Heart left ventricle (tissue), 16 donors: Measurements from ENCODE around the gene SYTL2. TPM values are rescaled to one million over a fixed set of nuclear protein-coding genes. Genes with fewer than 3 reads are reported as not detected.

Source experiments
- ATAC-seq, 4 donors: fragments of 200-7000 bp; cut with Tn5 transposase; one replicate each; pipeline ENCODE4 v1.9.1; 2020 to 2022; ENCODE audit warnings: moderate library complexity in 4 of 4, mild to moderate bottlenecking in 3 of 4, moderate number of reproducible peaks in 1 of 4
- DNase-seq, 5 donors: peaks; one replicate each; pipeline ENCODE4 v3.0.0-alpha.2; 2020
- H3K27ac ChIP-seq, 12 donors: fragments of 200-600 bp; sonication (generic) in 4 of 12; one replicate each; pipeline versions ENCODE4 v1.5.0 to v1.8.0; 2016 to 2022; ENCODE audit warnings: mild to moderate bottlenecking in 2 of 12
- H3K27me3 ChIP-seq, 9 donors: fragments of 200-600 bp; sonication (generic) in 2 of 9; one replicate each; pipeline versions ENCODE4 v1.5.1 to v1.8.0; 2016 to 2022; ENCODE audit warnings: mild to moderate bottlenecking in 3 of 9
- H3K36me3 ChIP-seq, 9 donors: fragments of 200-600 bp; sonication (generic) in 2 of 9; one replicate each; pipeline versions ENCODE4 v1.5.0 to v1.8.0; 2018 to 2022; ENCODE audit warnings: mild to moderate bottlenecking in 2 of 9
- H3K4me1 ChIP-seq, 12 donors: fragments of 200-600 bp; sonication (generic) in 4 of 12; one replicate each; pipeline versions ENCODE4 v1.5.0 to v1.8.0; 2016 to 2022; ENCODE audit warnings: mild to moderate bottlenecking in 3 of 12
- H3K4me3 ChIP-seq, 12 donors: fragments of 200-600 bp; sonication (generic) in 4 of 12; one replicate each; pipeline versions ENCODE4 v1.5.0 to v1.8.0; 2017 to 2022; ENCODE audit warnings: mild to moderate bottlenecking in 9 of 12, moderate library complexity in 4 of 12
- H3K9me3 ChIP-seq, 12 donors: fragments of 200-600 bp; sonication (generic) in 4 of 12; one replicate each; pipeline versions ENCODE4 v1.5.0 to v1.8.0; 2016 to 2022; ENCODE audit warnings: mild to moderate bottlenecking in 1 of 12
- CTCF ChIP-seq, 12 donors: fragments of 200-600 bp; sonication (generic) in 4 of 12; IDR thresholded peaks; one replicate each; pipeline versions ENCODE4 v1.5.0 to v1.8.0; 2018 to 2022; ENCODE audit warnings: antibody characterized with exemption in 12 of 12, mild to moderate bottlenecking in 5 of 12
- POLR2A ChIP-seq, 2 donors: fragments of 450-650 bp; IDR thresholded peaks; one replicate each; pipeline ENCODE4 v1.6.1; 2017; ENCODE audit warnings: antibody characterized with exemption in 2 of 2, mild to moderate bottlenecking in 2 of 2, moderate library complexity in 2 of 2
- WGBS, 4 donors: extraction: QIAGEN DNeasy Blood & Tissue Kit in 2 of 4; methylation state at CpG; one replicate each; pipeline versions ENCODE4 v1.1.5 to v1.1.7; 2013 to 2018; 5-methylcytosine and 5-hydroxymethylcytosine counted together
- intact Hi-C, 10 donors: fragments of 100-400 bp; cut with DNase I; formaldehyde crosslinking; loops; one replicate each; pipeline versions ENCODE4 v1.11.1 to v1.14.2; 2022
- polyA plus RNA-seq, 2 donors: library from polyadenylated mRNA; stranded (reverse); fragments of 200-250 nt; gene quantifications; one replicate each; pipeline ENCODE4 v1.2.3, GENCODE V29; 2013
- total RNA-seq, 9 donors: library from RNA; depleted of rRNA in 2 of 9; stranded (reverse); fragments of >200 nt in 2 of 9; fragmentation: NEBNext Ultra II Directional in 3 of 9; extraction: Animal tissue kit (Norgen Biotek cat#: 25700) in 3 of 9; gene quantifications; one replicate each; pipeline versions ENCODE4 v1.1.0 to v1.2.4, GENCODE V29; 2016 to 2023
- donor health status: ischemic (EF 13 %, LVEDD 7.1; RV severe dilation, severe dysfunction).
- donor health status: healthy with polysubstance abuse.
- donor health status: DM: no; HTN: yes; CAD: no.
- donor health status: DM: no; HTN: no; CAD: no.
- donor health status: ischemic (EF 25% LVEDD 6.9; RV normal size, moderate dysfunction).
- donor health status: ischemic (EF 25% LVEDD 5.7; RV mildly dilated, moderate dysfunction).
- donor health status: healthy.
- donor health status: DM: yes; HTN: yes; CAD: no.
- donor health status: ischemic (EF 35%, LVEDD 5.7; RV mildly dilated, moderate dysfunction).
- donor health status: nonischemic (EF 11% LVEDD 7.7; RV severe dilation, severe dysfunction).
- donor health status: DM: yes; HTN: yes; CAD: no.
- donor health status: PGD.
- donor health status: ischemic (EF 29% LVEDD 5.4; RV normal size, mild dysfunction).
- donor health status: nonischemic (EF 23%, LVEDD 6.1; RV moderate dilation, normal function).

Gene SYTL2
- total and polyA plus RNA-seq, 11 donors = 2.2 to 9.5 (median 4.9) TPM

- Histone ChIP-seq H3K4me3 (no peak overlapping the region), H3K4me1 (peaks cover 0 to 3% (median 0%) of the 10 kb centered on the region in 12 donors), H3K27me3 (no peaks in the 10 kb centered on the region), H3K36me3 (no peaks in the 10 kb centered on the region), H3K27ac (no peak overlapping the region), H3K9me3 (peaks cover 0 to 9% (median 0%) of the 10 kb centered on the region in 12 donors)
- no peak for TF ChIP-seq POLR2A (IDR thresholded peaks at IDR 0.05)
- no peak for TF ChIP-seq CTCF (IDR thresholded peaks at IDR 0.05)
- WGBS, 4 donors = 90 to 97% (median 93%) methylated on average over 2 of the region's 2 CpGs
- intact Hi-C loops = no loop called here
- no peak for DNase-seq
- no peak for ATAC-seq
Measured at GRCh38 chr11:85767246-85767945, 43.5 kb downstream of the SYTL2 start.

GRCh38 chr11:85766721-85767161 lies 44.2 kb downstream of the SYTL2 start:
- Histone ChIP-seq H3K4me3 (no peak overlapping the region), H3K4me1 (no peaks in the 10 kb centered on the region), H3K9me3 (peaks cover 0 to 9% (median 0%) of the 10 kb centered on the region in 12 donors), H3K27me3 (no peaks in the 10 kb centered on the region), H3K36me3 (no peaks in the 10 kb centered on the region), H3K27ac (no peak overlapping the region)
- no peak for TF ChIP-seq CTCF (IDR thresholded peaks at IDR 0.05)
- TF ChIP-seq POLR2A (IDR thresholded peaks at IDR 0.05) = no peak
- no peak for ATAC-seq
- intact Hi-C loops = no loop called here
- DNase-seq = no peak
- WGBS, 4 donors = 75 to 88% (median 85%) methylated on average over 2 of the region's 2 CpGs

- no peak for ATAC-seq
Measured at GRCh38 chr11:85764796-85765195, 46.1 kb downstream of the SYTL2 start.

GRCh38 chr11:85762226-85762625 lies 48.7 kb downstream of the SYTL2 start:
- no peak for ATAC-seq
- Histone ChIP-seq H3K9me3 (no peaks in the 10 kb centered on the region), H3K4me3 (no peak overlapping the region), H3K27ac (no peak overlapping the region), H3K27me3 (no peaks in the 10 kb centered on the region), H3K4me1 (no peaks in the 10 kb centered on the region), H3K36me3 (no peaks in the 10 kb centered on the region)
- intact Hi-C loops = no loop called here
- DNase-seq = no peak
- WGBS, 4 donors = 93 to 100% (median 98%) methylated on average over 1 of the region's 1 CpG
- TF ChIP-seq POLR2A (IDR thresholded peaks at IDR 0.05) (no peak), CTCF (IDR thresholded peaks at IDR 0.05) (no peak)

More at GRCh38 chr11:85764796-85765195, 46.1 kb downstream of the SYTL2 start:
- no peak for DNase-seq
- Histone ChIP-seq H3K9me3 (peaks cover 0 to 9% (median 0%) of the 10 kb centered on the region in 12 donors), H3K36me3 (no peaks in the 10 kb centered on the region), H3K27ac (no peak overlapping the region), H3K4me1 (no peaks in the 10 kb centered on the region), H3K27me3 (no peaks in the 10 kb centered on the region), H3K4me3 (no peak overlapping the region)
- no peak for TF ChIP-seq CTCF (IDR thresholded peaks at IDR 0.05)
- no peak for TF ChIP-seq POLR2A (IDR thresholded peaks at IDR 0.05)
- WGBS, 4 donors = 88 to 94% (median 92%) methylated on average over 4 of the region's 4 CpGs
- intact Hi-C loops = no loop called here
